ENCODE data around the gene PRLR.

PRLR gene

DNA sequence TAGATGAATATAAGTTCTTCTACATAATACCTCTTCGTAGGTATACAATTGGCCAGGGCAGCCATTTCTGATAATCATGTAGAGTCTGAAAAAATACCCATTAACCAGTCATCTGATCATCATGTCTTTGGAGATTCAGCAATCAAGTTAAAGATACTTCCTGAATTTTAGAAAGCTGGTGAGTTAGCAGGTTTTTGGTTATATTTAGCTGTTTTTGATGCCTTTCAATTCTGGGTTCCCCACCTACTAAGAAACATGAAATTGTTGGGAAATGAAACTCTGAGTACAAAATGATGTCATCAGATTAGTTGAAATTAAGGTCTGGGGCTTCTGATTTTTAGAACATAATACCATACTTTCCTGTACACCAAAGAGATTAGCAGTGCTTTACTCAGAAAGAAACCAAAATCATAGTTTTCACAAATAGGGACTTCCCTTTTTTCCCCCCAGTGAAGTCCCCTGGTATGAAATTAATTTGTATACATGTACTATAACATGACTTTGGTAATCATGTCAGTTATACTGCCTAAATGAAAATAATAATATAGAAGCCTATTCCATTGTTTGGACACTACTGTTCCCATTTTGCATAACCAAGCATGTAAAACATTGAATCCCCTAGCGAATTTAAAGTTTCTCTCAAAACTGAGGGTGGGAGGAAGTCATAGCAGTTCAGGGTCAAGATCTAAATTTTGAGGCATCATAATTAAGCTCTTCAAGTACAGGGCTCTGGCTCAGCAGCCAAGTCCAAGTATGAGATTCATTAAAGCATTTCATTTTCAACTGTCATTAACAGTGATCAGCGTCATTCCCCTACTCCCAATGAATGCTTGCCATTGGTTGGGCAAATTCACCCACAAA lies 17.9 kb downstream of the PRLR start:
- no peak overlapping the region for H3K4me3 ChIP-seq (ENCODE audit: low read depth, low read length)
- TF ChIP-seq MAX (IDR thresholded peaks at IDR 0.05; ENCODE audit: low read depth, low read length) (no peak), POLR2A (IDR thresholded peaks at IDR 0.05; ENCODE audit: extremely low read depth, insufficient read length) (no peak), MYC (IDR thresholded peaks at IDR 0.05; ENCODE audit: low read depth, low read length) (no peak), CTCF (IDR thresholded peaks at IDR 0.05; ENCODE audit: low read depth, low read length) (no peak)
- DNase-seq (ENCODE audit: low read depth), result no peak

DNA sequence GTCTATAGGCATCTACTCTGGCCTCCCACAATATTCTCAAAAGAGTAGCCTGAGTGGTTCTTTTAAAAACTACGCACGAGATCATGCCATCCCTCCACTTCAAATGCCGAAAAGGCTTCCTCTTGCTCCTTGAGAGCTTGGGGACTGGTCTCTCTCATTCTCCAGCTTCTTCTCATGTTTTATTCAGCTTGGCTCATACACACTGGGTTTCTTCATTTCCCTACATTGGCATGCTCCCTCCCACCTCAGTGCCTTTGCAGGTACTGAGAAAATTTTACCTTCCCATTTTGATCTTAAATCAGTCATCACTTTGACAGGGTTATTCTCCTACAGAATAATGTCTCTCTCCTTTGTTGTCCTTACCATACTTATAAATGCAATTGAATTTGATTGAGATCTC lies 20.4 kb downstream of the PRLR start:
- no peak for TF ChIP-seq CTCF (IDR thresholded peaks at IDR 0.05; ENCODE audit: low read depth, low read length)
- TF ChIP-seq MAX (IDR thresholded peaks at IDR 0.05; ENCODE audit: low read depth, low read length), result no peak
- TF ChIP-seq POLR2A (IDR thresholded peaks at IDR 0.05; ENCODE audit: extremely low read depth, insufficient read length), result no peak
- no peak for TF ChIP-seq MYC (IDR thresholded peaks at IDR 0.05; ENCODE audit: low read depth, low read length)
- DNase-seq (ENCODE audit: low read depth), result no peak
- H3K4me3 ChIP-seq (ENCODE audit: low read depth, low read length), result no peak overlapping the region

- no peak for TF ChIP-seq MYC (IDR thresholded peaks at IDR 0.05; ENCODE audit: low read depth, low read length)
- no peak for TF ChIP-seq MAX (IDR thresholded peaks at IDR 0.05; ENCODE audit: low read depth, low read length)
- no peak for TF ChIP-seq CTCF (IDR thresholded peaks at IDR 0.05; ENCODE audit: low read depth, low read length)
- TF ChIP-seq POLR2A (IDR thresholded peaks at IDR 0.05; ENCODE audit: extremely low read depth, insufficient read length), result no peak
- no peak for DNase-seq (ENCODE audit: low read depth)
- no peak overlapping the region for H3K4me3 ChIP-seq (ENCODE audit: low read depth, low read length)
Measured at GRCh38 chr5:35205606-35206005, 24.7 kb downstream of the PRLR start.

DNA sequence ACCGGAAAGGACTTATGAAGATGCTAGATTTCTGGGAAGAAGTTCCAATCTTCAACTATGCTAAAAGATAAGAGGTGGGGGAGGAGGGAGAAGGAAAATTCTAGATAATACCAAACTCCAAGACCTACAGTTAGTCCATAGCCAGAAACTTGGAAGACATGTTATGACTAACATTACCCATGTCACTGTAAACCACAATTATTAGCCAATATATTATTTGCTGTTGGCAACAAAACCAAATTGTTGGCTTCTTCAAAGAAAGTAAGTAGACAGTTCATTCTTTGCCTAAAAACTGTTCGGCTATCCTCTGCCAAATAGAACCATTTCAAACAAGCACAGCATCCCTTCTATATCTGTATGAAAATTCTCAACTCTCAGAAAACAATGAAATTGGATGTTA lies 25.1 kb downstream of the PRLR start:
- no peak overlapping the region for H3K4me3 ChIP-seq (ENCODE audit: low read depth, low read length)
- DNase-seq (ENCODE audit: low read depth), result no peak
- no peak for TF ChIP-seq CTCF (IDR thresholded peaks at IDR 0.05; ENCODE audit: low read depth, low read length)
- TF ChIP-seq MAX (IDR thresholded peaks at IDR 0.05; ENCODE audit: low read depth, low read length), result no peak
- no peak for TF ChIP-seq MYC (IDR thresholded peaks at IDR 0.05; ENCODE audit: low read depth, low read length)
- no peak for TF ChIP-seq POLR2A (IDR thresholded peaks at IDR 0.05; ENCODE audit: extremely low read depth, insufficient read length)

GRCh38 chr5:35203403-35203802 lies 26.9 kb downstream of the PRLR start:
- no peak for TF ChIP-seq MAX (IDR thresholded peaks at IDR 0.05; ENCODE audit: low read depth, low read length)
- TF ChIP-seq CTCF (IDR thresholded peaks at IDR 0.05; ENCODE audit: low read depth, low read length), result no peak
- no peak for TF ChIP-seq MYC (IDR thresholded peaks at IDR 0.05; ENCODE audit: low read depth, low read length)
- TF ChIP-seq POLR2A (IDR thresholded peaks at IDR 0.05; ENCODE audit: extremely low read depth, insufficient read length), result no peak
- no peak overlapping the region for H3K4me3 ChIP-seq (ENCODE audit: low read depth, low read length)
- no peak for DNase-seq (ENCODE audit: low read depth)

Data from NB4 (cell line).